Smooth muscle cell (in vitro differentiated cells): ENCODE data around the gene MOSMO. TPM values are rescaled to one million over a fixed set of nuclear protein-coding genes. Genes with fewer than 3 reads are reported as not detected.

Experiments used
- DNase-seq: peaks from one replicate; lab custom pipeline; 2025; ENCODE audit not compliant: unreplicated experiment; lab: John Stamatoyannopoulos, UW
- H2AFZ ChIP-seq: fragments of 200-600 bp; sonication (generic); 2 replicates; pipeline ENCODE4 v1.6.0; 2016; ENCODE audit warnings: antibody characterized with exemption, low read depth, mild to moderate bottlenecking
- H3F3A ChIP-seq: fragments of 200-600 bp; sonication (generic); 2 replicates; pipeline ENCODE4 v1.6.0; 2017; ENCODE audit warnings: antibody characterized with exemption, low read depth
- H3K27ac ChIP-seq: fragments of 200-600 bp; sonication (generic); 2 replicates; pipeline ENCODE4 v1.5.1; 2016; ENCODE audit warnings: low read depth, mild to moderate bottlenecking
- H3K27me3 ChIP-seq: fragments of 200-600 bp; sonication (generic); 2 replicates; pipeline ENCODE4 v1.6.1; 2016; ENCODE audit warnings: low read depth, mild to moderate bottlenecking
- H3K36me3 ChIP-seq: fragments of 200-600 bp; sonication (generic); 2 replicates; pipeline ENCODE4 v1.5.1; 2016; ENCODE audit warnings: low read depth
- H3K4me1 ChIP-seq: fragments of 200-600 bp; sonication (generic); 2 replicates; pipeline ENCODE4 v1.5.1; 2016; ENCODE audit warnings: low read depth
- H3K4me2 ChIP-seq: fragments of 200-600 bp; sonication (generic); 2 replicates; pipeline ENCODE4 v1.6.0; 2016; ENCODE audit warnings: mild to moderate bottlenecking
- H3K4me3 ChIP-seq: fragments of 200-600 bp; sonication (generic); 2 replicates; pipeline ENCODE4 v1.5.1; 2016; ENCODE audit warnings: mild to moderate bottlenecking
- H3K79me2 ChIP-seq: fragments of 200-600 bp; sonication (generic); 2 replicates; pipeline ENCODE4 v1.6.0; 2016; ENCODE audit warnings: low read depth, mild to moderate bottlenecking
- H3K9ac ChIP-seq: fragments of 200-600 bp; sonication (generic); 2 replicates; pipeline ENCODE4 v1.6.0; 2016; ENCODE audit warnings: low read depth
- H3K9me3 ChIP-seq: fragments of 200-600 bp; sonication (generic); replicated peaks from 2 replicates; pipeline ENCODE4 v1.5.1; 2016; ENCODE audit warnings: low read depth
- H4K20me1 ChIP-seq: fragments of 200-600 bp; sonication (generic); 2 replicates; pipeline ENCODE4 v1.6.0; 2016; ENCODE audit warnings: low read depth
- WGBS: methylation state at CpG from one replicate; pipeline ENCODE4 v1.1.7; 2016; ENCODE audit warnings: low lambda C conversion rate; 5-methylcytosine and 5-hydroxymethylcytosine counted together
- polyA plus RNA-seq: library from polyadenylated mRNA; unstranded; fragments of >200 nt; fragmentation: Nextera tagmentation; extraction: Ambion mirVana; gene quantifications from 2 replicates; pipeline ENCODE4 v1.2.1, GENCODE V29; 2016
- total RNA-seq: library from RNA; depleted of rRNA; stranded (reverse); fragments of >200 nt; gene quantifications from 2 replicates; pipeline ENCODE4 v1.2.3, GENCODE V29; 2014
- TF ChIP-seq, protein P1 (sequence below): fragments of 200-600 bp; sonication (generic); IDR thresholded peaks from 2 replicates; pipeline ENCODE4 v1.5.1; 2017; ENCODE audit warnings: borderline replicate concordance, mild to moderate bottlenecking, antibody characterized with exemption; ENCODE audit not compliant: insufficient read depth, poor library complexity, severe bottlenecking

MOSMO gene
- total and polyA plus RNA-seq, 2 experiments from 2014 or later, result 2.8 to 18.6 TPM

DNA sequence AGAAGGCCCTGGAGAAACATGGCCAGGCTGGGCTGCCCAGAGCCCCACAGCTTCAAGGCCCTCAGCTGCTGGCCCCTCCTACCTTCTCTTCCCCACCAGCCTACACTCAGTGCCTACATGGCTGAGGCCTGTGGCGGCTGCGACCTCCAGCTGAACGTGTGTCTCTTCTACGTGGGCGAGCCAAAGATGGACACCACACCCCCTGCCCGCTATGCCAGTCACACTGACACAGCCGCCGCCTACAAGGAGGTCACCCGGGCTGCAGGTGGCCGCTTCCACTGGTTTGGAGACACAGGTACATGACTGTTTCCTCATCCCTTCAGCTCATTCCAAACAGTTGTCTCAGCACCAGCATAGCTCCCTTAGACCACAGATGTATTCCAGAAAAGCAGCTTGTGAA, 124.9 kb downstream of the MOSMO start:
- H3K36me3 ChIP-seq, result no peaks in the 10 kb centered on the region
- no peak overlapping the region for H3K27ac ChIP-seq
- 94% methylated on average over 10 of the region's 10 CpGs for WGBS
- no peak overlapping the region for H2AFZ ChIP-seq
- no peaks in the 10 kb centered on the region for H4K20me1 ChIP-seq
- TF ChIP-seq, protein P1, sequence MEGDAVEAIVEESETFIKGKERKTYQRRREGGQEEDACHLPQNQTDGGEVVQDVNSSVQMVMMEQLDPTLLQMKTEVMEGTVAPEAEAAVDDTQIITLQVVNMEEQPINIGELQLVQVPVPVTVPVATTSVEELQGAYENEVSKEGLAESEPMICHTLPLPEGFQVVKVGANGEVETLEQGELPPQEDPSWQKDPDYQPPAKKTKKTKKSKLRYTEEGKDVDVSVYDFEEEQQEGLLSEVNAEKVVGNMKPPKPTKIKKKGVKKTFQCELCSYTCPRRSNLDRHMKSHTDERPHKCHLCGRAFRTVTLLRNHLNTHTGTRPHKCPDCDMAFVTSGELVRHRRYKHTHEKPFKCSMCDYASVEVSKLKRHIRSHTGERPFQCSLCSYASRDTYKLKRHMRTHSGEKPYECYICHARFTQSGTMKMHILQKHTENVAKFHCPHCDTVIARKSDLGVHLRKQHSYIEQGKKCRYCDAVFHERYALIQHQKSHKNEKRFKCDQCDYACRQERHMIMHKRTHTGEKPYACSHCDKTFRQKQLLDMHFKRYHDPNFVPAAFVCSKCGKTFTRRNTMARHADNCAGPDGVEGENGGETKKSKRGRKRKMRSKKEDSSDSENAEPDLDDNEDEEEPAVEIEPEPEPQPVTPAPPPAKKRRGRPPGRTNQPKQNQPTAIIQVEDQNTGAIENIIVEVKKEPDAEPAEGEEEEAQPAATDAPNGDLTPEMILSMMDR, result no peak
- no peak for DNase-seq
- no peaks in the 10 kb centered on the region for H3K4me1 ChIP-seq
- no peaks in the 10 kb centered on the region for H3K79me2 ChIP-seq
- H3F3A ChIP-seq, result no peaks in the 10 kb centered on the region
- no peaks in the 10 kb centered on the region for H3K9me3 ChIP-seq
- H3K4me2 ChIP-seq, result no peak overlapping the region
- H3K4me3 ChIP-seq, result no peak overlapping the region
- peaks cover 6% of the 10 kb centered on the region for H3K27me3 ChIP-seq
- H3K9ac ChIP-seq, result no peak overlapping the region

Other genes starting within 250 kb of the MOSMO start
- 7.3 and 10.8 TPM in 2 replicates for gene NPIPB4, start 150.4 kb upstream of the MOSMO start, total RNA-seq
- 11.4 and 23.9 TPM in 2 replicates for gene NPIPB4, start 150.4 kb upstream of the MOSMO start, polyA plus RNA-seq
- 103 and 132 TPM in 2 replicates for gene UQCRC2, start 54.8 kb upstream of the MOSMO start, total RNA-seq
- 115 and 126 TPM in 2 replicates for gene UQCRC2, start 54.8 kb upstream of the MOSMO start, polyA plus RNA-seq
- gene PDZD9, start 7.0 kb upstream of the MOSMO start, total RNA-seq, result not detected in 2 replicates
- 0.21 TPM in 1 of 2 replicates, not detected in the other for gene PDZD9, start 7.0 kb upstream of the MOSMO start, polyA plus RNA-seq
- not detected in 2 replicates for gene VWA3A, start 84.4 kb downstream of the MOSMO start, total RNA-seq
- not detected in 2 replicates for gene VWA3A, start 84.4 kb downstream of the MOSMO start, polyA plus RNA-seq
- not detected in 2 replicates for gene SDR42E2, start 154.4 kb downstream of the MOSMO start, total RNA-seq
- gene SDR42E2, start 154.4 kb downstream of the MOSMO start, polyA plus RNA-seq, result 0.18 and 0.26 TPM in 2 replicates
- gene EEF2K, start 198.2 kb downstream of the MOSMO start, total RNA-seq, result 10.8 and 12.8 TPM in 2 replicates
- 8.7 and 10.6 TPM in 2 replicates for gene EEF2K, start 198.2 kb downstream of the MOSMO start, polyA plus RNA-seq